Measurements from ENCODE around the gene ACSS1. TPM values are rescaled to one million over a fixed set of nuclear protein-coding genes. Genes with fewer than 3 reads are reported as not detected.

The ACSS1 gene
- total and polyA plus RNA-seq, 2 of the 8 experiments (the other 6 are each of a cell fraction or from before 2014, with no cell fraction given), result 2.6 to 3.4 TPM

DNA sequence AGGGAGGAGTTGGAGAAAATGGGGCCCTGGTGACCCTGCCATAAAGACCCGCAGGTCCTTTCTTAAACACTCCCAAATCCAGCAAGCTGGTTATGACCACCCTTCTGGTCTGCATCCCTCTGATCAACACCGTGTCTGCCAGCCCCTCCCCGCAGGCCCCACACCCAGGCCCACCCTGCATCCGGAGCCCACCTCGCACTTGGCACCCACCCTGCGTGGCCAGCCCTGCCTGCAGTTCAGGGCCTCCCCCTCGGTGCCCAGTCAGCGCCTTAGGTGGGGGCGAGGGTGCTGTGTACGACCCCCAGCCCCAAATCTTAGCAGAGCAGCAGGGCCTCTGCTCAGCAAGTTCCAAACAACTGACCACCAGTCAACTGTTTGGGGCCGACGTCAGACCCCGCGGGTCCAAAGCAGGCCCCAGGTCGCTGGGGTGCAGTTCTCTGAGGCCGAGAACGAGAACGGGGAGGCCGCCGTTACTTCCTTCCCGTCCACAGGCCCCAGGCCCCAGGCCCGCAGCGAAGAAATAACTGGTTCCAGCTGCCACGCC, 1.2 kb downstream of the ACSS1 start:
- Histone ChIP-seq H2BK12ac (ENCODE audit: low read depth, low read length) (peak overlapping the region; percentile 27; the same call in 1 of the 2 replicates), H3K79me1 (ENCODE audit: low read depth, low read length) (no peaks in the 10 kb centered on the region), H3K27ac (ENCODE audit: low read depth, low read length) (no peak overlapping the region), H3K27me3 (replicated peaks in 1 of 4; ENCODE audit: control insufficient read depth in 3 of 4, extremely low read depth in 1 of 4, insufficient read depth in 3 of 4, low read length in 3 of 4) (peaks cover 21 to 68% (median 58%) of the 10 kb centered on the region in 4 experiments), H3K4me3 (ENCODE audit: extremely low read depth in 1 of 4, insufficient read depth in 2 of 4, low read depth in 3 of 4, low read length in 4 of 4) (peak overlapping the region; percentile 26 to 64 (median 45)), H2BK15ac (ENCODE audit: low read length) (no peak overlapping the region), H3K56ac (replicated peaks; ENCODE audit: insufficient read length, low read depth, low read length) (no peak overlapping the region), H3K9me3 (ENCODE audit: insufficient read depth in 2 of 2, low read depth in 1 of 2, low read length in 1 of 2) (no peaks in the 10 kb centered on the region; a peak in 1 of 4 replicates), H4K20me1 (replicated peaks in 1 of 2; ENCODE audit: control insufficient read depth in 1 of 2, insufficient read depth in 2 of 2, low read length in 2 of 2) (no peaks in the 10 kb centered on the region), H2AK5ac (ENCODE audit: low read depth, low read length) (no peak overlapping the region), H3K23me2 (ENCODE audit: low read depth, low read length) (peaks cover 13% of the 10 kb centered on the region; the same call in 1 of the 2 replicates), H2BK20ac (ENCODE audit: low read length) (no peak overlapping the region), H4K5ac (ENCODE audit: insufficient read length, low read depth, low read length) (no peak overlapping the region), H4K8ac (ENCODE audit: extremely low read depth, insufficient read depth, low read length) (peak overlapping the region; percentile 57; the same call in 1 of the 2 replicates), H3K23ac (ENCODE audit: insufficient read length) (no peak overlapping the region), H3K18ac (ENCODE audit: extremely low read depth, low read length) (no peak overlapping the region; the same call in 1 of the 2 replicates), H3K4me2 (ENCODE audit: insufficient read depth in 1 of 2, low read depth in 2 of 2, low read length in 2 of 2) (peak overlapping the region; percentile 70 to 73), H2BK120ac (replicated peaks; ENCODE audit: low read depth, low read length) (no peak overlapping the region), H2BK5ac (ENCODE audit: low read depth, low read length) (no peak overlapping the region), H3K4me1 (replicated peaks in 1 of 4; ENCODE audit: control insufficient read depth in 3 of 4, insufficient read depth in 4 of 4, low read length in 3 of 4) (peaks cover 5 to 15% (median 7%) of the 10 kb centered on the region in 4 experiments), H3K4ac (replicated peaks; ENCODE audit: insufficient read length, low read depth, low read length) (no peak overlapping the region), H3K36me3 (ENCODE audit: control insufficient read depth in 2 of 4, insufficient read depth in 4 of 4, low read length in 3 of 4) (no peaks in the 10 kb centered on the region), H4K91ac (replicated peaks; ENCODE audit: insufficient read length, low read length) (no peak overlapping the region), H3K79me2 (ENCODE audit: control insufficient read depth in 1 of 2, insufficient read depth in 2 of 2, low read length in 2 of 2) (no peaks in the 10 kb centered on the region), H3K14ac (ENCODE audit: insufficient read length) (peak overlapping the region; percentile 44), H2AFZ (ENCODE audit: low read length) (no peak overlapping the region), H3K9ac (replicated peaks in 1 of 4; ENCODE audit: extremely low read depth in 1 of 4, low read depth in 3 of 4, low read length in 3 of 4) (no peak overlapping the region; a peak in 1 of 7 replicates)
- DNase-seq (ENCODE audit: low read depth in 1 of 2, low spot score in 2 of 2) (no peak), FAIRE-seq (no peak)
- POLR2A ChIA-PET (ENCODE audit: partially characterized antibody), result no interaction called here
- WGBS, 2 experiments (ENCODE audit: extremely low coverage in 1 of 2, insufficient coverage in 1 of 2, insufficient read length in 1 of 2, insufficient replicate concordance in 2 of 2, low coverage in 1 of 2, low lambda C conversion rate in 2 of 2, missing lambda C conversion rate in 1 of 2), result 40% methylated on average over 21 of the region's 24 CpGs; no CpG with 5 or more reads in 1 of the 2 experiments
- CTCF ChIA-PET (ENCODE audit: partially characterized antibody), result interaction anchor here (1.3 to 3.2 kb wide), 2 partner anchors 9 to 61 kb away, joined by 3 to 10 read pairs; no protein-coding TSS in a partner anchor
- TF ChIP-seq RXRA (IDR thresholded peaks at IDR 0.05; ENCODE audit: insufficient read depth, low read depth, low read length) (no peak), RNF2 (IDR thresholded peaks at IDR 0.05; ENCODE audit: borderline replicate concordance, low read depth, low read length, missing control alignments, poor library complexity, severe bottlenecking) (no peak), RBBP5 (IDR thresholded peaks at IDR 0.05; ENCODE audit: borderline replicate concordance, low read depth, low read length) (no peak), EP300 (IDR thresholded peaks at IDR 0.05; ENCODE audit: borderline replicate concordance in 1 of 2, low read depth in 2 of 2, low read length in 2 of 2) (no peak)
- TF ChIP-seq, protein P1, sequence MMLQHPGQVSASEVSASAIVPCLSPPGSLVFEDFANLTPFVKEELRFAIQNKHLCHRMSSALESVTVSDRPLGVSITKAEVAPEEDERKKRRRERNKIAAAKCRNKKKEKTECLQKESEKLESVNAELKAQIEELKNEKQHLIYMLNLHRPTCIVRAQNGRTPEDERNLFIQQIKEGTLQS (IDR thresholded peaks at IDR 0.05; ENCODE audit: insufficient read depth, low read depth, low read length), result no peak
